HepG2 (cell line): ENCODE measurements around the gene TMEM74B. TPM values are rescaled to one million over a fixed set of nuclear protein-coding genes. Genes with fewer than 3 reads are reported as not detected.

Source experiments
- ARNT2 ChIP-seq: sonication (generic); formaldehyde crosslinking; IDR thresholded peaks from 2 replicates; pipeline ENCODE4 v1.8.0; 2022; ENCODE audit warnings: mild to moderate bottlenecking, low read depth, missing genetic modification reagents, moderate library complexity
- BRD4 ChIP-seq: sonication (generic); formaldehyde crosslinking; IDR thresholded peaks from 2 replicates; pipeline ENCODE4 v1.4.0; 2020; ENCODE audit warnings: missing genetic modification reagents
- EEA1 ChIP-seq: sonication (generic); formaldehyde crosslinking; IDR thresholded peaks from 2 replicates; pipeline ENCODE4 v1.5.1; 2020; ENCODE audit warnings: mild to moderate bottlenecking, missing genetic modification reagents, borderline replicate concordance
- KAT8 ChIP-seq: IDR thresholded peaks from 2 replicates; pipeline ENCODE4 v1.6.1; 2016; ENCODE audit warnings: missing genetic modification reagents, missing compliant biosample characterization
- KDM1A ChIP-seq: IDR thresholded peaks from 2 replicates; pipeline ENCODE4 v1.6.1; 2016; ENCODE audit warnings: missing compliant biosample characterization
- KLF13 ChIP-seq: sonication (generic); formaldehyde crosslinking; IDR thresholded peaks from 2 replicates; pipeline ENCODE4 v1.4.0; 2020; ENCODE audit warnings: mild to moderate bottlenecking, missing genetic modification reagents
- MEIS2 ChIP-seq: sonication (generic); formaldehyde crosslinking; IDR thresholded peaks from 2 replicates; pipeline ENCODE4 v1.9.0; 2021; ENCODE audit warnings: mild to moderate bottlenecking, missing genetic modification reagents
- REPIN1 ChIP-seq: sonication (generic); formaldehyde crosslinking; IDR thresholded peaks from 2 replicates; pipeline ENCODE4 v1.8.0; 2022; ENCODE audit warnings: missing genetic modification reagents, low read depth, mild to moderate bottlenecking, borderline replicate concordance
- U2AF1 ChIP-seq: fragments of 200-400 bp; formaldehyde crosslinking; optimal IDR thresholded peaks from 2 replicates; pipeline ENCODE3; 2017; ENCODE audit warnings: mild to moderate bottlenecking, low read depth, low read length
- ZBTB14 ChIP-seq: sonication (generic); formaldehyde crosslinking; IDR thresholded peaks from 2 replicates; pipeline ENCODE4 v1.4.0; 2020; ENCODE audit warnings: missing genetic modification reagents
- ZNF136 ChIP-seq: sonication (generic); formaldehyde crosslinking; IDR thresholded peaks from 2 replicates; pipeline ENCODE4 v1.8.1; 2022; ENCODE audit warnings: low read depth, mild to moderate bottlenecking, moderate library complexity, missing genetic modification reagents
- ZNF367 ChIP-seq: sonication (generic); formaldehyde crosslinking; IDR thresholded peaks from 2 replicates; pipeline ENCODE4 v1.4.0; 2020; ENCODE audit warnings: missing genetic modification reagents, borderline replicate concordance
- ZNF431 ChIP-seq: sonication (generic); formaldehyde crosslinking; IDR thresholded peaks from 2 replicates; pipeline ENCODE4 v1.9.0; 2022; ENCODE audit warnings: missing genetic modification reagents, low read depth, mild to moderate bottlenecking, borderline replicate concordance
- ZNF460 ChIP-seq: sonication (generic); formaldehyde crosslinking; IDR thresholded peaks from 2 replicates; pipeline ENCODE4 v1.5.1; 2020; ENCODE audit warnings: missing genetic modification reagents, mild to moderate bottlenecking, borderline replicate concordance
- ZNF678 ChIP-seq: sonication (generic); formaldehyde crosslinking; IDR thresholded peaks from 2 replicates; pipeline ENCODE4 v1.4.0; 2020; ENCODE audit warnings: mild to moderate bottlenecking, missing genetic modification reagents
- ZNF878 ChIP-seq: sonication (generic); formaldehyde crosslinking; IDR thresholded peaks from 2 replicates; pipeline ENCODE4 v1.8.1; 2023; ENCODE audit warnings: mild to moderate bottlenecking, missing genetic modification reagents, moderate library complexity
- ZSCAN31 ChIP-seq: sonication (generic); formaldehyde crosslinking; IDR thresholded peaks from 2 replicates; pipeline ENCODE4 v1.5.0; 2020; ENCODE audit warnings: low read depth, mild to moderate bottlenecking, missing genetic modification reagents
- ZUFSP ChIP-seq: sonication (generic); formaldehyde crosslinking; IDR thresholded peaks from 2 replicates; pipeline ENCODE4 v1.9.0; 2021; ENCODE audit warnings: missing genetic modification reagents, mild to moderate bottlenecking, borderline replicate concordance
- polyA plus RNA-seq, 8 experiments: library from polyadenylated mRNA; depleted of rRNA in 3 of 8; stranded (reverse) in 7 of 8; unstranded in 1 of 8; fragments of >200 nt; fragmentation: Illumina TruSeq in 4 of 8; extraction: Trizol in 4 of 8; gene quantifications; 2 replicates each; pipeline versions ENCODE4 v1.2.1 to v1.2.3, GENCODE V29; 2011 to 2016; ENCODE audit warnings: low read depth in 4 of 8, missing spikeins in 1 of 8, mixed read lengths in 1 of 8; ENCODE audit not compliant: insufficient read depth in 1 of 8
- total RNA-seq, 5 experiments: library from RNA; depleted of rRNA; stranded (reverse); fragments of >200 nt; fragmentation: Illumina TruSeq; extraction: Trizol; gene quantifications; 2 replicates each; pipeline ENCODE4 v1.2.3, GENCODE V29; 2016; ENCODE audit warnings: low read depth in 1 of 5
- TF ChIP-seq, protein P1 (sequence below): sonication (generic); formaldehyde crosslinking; IDR thresholded peaks from 2 replicates; pipeline ENCODE4 v1.8.0; 2022; ENCODE audit warnings: low read depth, missing genetic modification reagents
- TF ChIP-seq, protein P2 (sequence below): sonication (generic); formaldehyde crosslinking; IDR thresholded peaks from 2 replicates; pipeline ENCODE4 v1.4.0; 2020; ENCODE audit warnings: missing genetic modification reagents
- TF ChIP-seq, protein P3 (sequence below): sonication (generic); formaldehyde crosslinking; IDR thresholded peaks from 2 replicates; pipeline ENCODE4 v1.4.0; 2020; ENCODE audit warnings: missing genetic modification reagents, mild to moderate bottlenecking, borderline replicate concordance

TMEM74B gene
- total and polyA plus RNA-seq, 2 of the 13 experiments (the other 11 are each of a cell fraction or from before 2014, with no cell fraction given): 4.7 to 18.4 TPM

- TF ChIP-seq ZNF136 (CRISPR knock-in tag): 0 out of 2 replicates have a peak, but pooled peaks have one; percentile 11
- 0 out of 2 replicates have a peak, but pooled peaks have one; percentile 50 for TF ChIP-seq ARNT2
- no peak for TF ChIP-seq REPIN1
- peak; percentile 76 for TF ChIP-seq KAT8
- no peak for TF ChIP-seq ZNF678
- no peak for TF ChIP-seq KLF13 (CRISPR knock-in tag)
- TF ChIP-seq, protein P1, sequence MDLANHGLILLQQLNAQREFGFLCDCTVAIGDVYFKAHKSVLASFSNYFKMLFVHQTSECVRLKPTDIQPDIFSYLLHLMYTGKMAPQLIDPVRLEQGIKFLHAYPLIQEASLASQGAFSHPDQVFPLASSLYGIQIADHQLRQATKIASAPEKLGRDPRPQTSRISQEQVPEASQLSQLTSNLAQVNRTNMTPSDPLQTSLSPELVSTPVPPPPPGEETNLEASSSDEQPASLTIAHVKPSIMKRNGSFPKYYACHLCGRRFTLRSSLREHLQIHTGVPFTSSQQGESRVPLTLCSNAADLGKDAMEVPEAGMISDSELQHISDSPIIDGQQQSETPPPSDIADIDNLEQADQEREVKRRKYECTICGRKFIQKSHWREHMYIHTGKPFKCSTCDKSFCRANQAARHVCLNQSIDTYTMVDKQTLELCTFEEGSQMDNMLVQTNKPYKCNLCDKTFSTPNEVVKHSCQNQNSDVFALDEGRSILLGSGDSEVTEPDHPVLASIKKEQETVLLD (CRISPR knock-in tag): no peak
- TF ChIP-seq, protein P2, sequence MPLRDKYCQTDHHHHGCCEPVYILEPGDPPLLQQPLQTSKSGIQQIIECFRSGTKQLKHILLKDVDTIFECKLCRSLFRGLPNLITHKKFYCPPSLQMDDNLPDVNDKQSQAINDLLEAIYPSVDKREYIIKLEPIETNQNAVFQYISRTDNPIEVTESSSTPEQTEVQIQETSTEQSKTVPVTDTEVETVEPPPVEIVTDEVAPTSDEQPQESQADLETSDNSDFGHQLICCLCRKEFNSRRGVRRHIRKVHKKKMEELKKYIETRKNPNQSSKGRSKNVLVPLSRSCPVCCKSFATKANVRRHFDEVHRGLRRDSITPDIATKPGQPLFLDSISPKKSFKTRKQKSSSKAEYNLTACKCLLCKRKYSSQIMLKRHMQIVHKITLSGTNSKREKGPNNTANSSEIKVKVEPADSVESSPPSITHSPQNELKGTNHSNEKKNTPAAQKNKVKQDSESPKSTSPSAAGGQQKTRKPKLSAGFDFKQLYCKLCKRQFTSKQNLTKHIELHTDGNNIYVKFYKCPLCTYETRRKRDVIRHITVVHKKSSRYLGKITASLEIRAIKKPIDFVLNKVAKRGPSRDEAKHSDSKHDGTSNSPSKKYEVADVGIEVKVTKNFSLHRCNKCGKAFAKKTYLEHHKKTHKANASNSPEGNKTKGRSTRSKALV (CRISPR knock-in tag): no peak
- TF ChIP-seq, protein P3, sequence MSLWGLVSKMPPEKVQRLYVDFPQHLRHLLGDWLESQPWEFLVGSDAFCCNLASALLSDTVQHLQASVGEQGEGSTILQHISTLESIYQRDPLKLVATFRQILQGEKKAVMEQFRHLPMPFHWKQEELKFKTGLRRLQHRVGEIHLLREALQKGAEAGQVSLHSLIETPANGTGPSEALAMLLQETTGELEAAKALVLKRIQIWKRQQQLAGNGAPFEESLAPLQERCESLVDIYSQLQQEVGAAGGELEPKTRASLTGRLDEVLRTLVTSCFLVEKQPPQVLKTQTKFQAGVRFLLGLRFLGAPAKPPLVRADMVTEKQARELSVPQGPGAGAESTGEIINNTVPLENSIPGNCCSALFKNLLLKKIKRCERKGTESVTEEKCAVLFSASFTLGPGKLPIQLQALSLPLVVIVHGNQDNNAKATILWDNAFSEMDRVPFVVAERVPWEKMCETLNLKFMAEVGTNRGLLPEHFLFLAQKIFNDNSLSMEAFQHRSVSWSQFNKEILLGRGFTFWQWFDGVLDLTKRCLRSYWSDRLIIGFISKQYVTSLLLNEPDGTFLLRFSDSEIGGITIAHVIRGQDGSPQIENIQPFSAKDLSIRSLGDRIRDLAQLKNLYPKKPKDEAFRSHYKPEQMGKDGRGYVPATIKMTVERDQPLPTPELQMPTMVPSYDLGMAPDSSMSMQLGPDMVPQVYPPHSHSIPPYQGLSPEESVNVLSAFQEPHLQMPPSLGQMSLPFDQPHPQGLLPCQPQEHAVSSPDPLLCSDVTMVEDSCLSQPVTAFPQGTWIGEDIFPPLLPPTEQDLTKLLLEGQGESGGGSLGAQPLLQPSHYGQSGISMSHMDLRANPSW: no peak
- no peak for TF ChIP-seq ZSCAN31 (CRISPR knock-in tag)
- no peak for TF ChIP-seq ZNF878 (CRISPR knock-in tag)
- TF ChIP-seq BRD4 (CRISPR knock-in tag): no peak
- no peak for TF ChIP-seq ZNF367
- TF ChIP-seq ZNF431: no peak
- no peak for TF ChIP-seq EEA1 (CRISPR knock-in tag)
- no peak for TF ChIP-seq U2AF1
- TF ChIP-seq KDM1A: no peak
- TF ChIP-seq ZBTB14 (CRISPR knock-in tag): no peak
- no peak for TF ChIP-seq ZUFSP (CRISPR knock-in tag)
- no peak for TF ChIP-seq MEIS2 (CRISPR knock-in tag)
- TF ChIP-seq ZNF460: no peak
These were observed 2.9 kb upstream of the TMEM74B start (continued) for GRCh38 chr20:1187605-1188171.
